ENCODE measurements around the gene SYT1.

The SYT1 gene

DNA sequence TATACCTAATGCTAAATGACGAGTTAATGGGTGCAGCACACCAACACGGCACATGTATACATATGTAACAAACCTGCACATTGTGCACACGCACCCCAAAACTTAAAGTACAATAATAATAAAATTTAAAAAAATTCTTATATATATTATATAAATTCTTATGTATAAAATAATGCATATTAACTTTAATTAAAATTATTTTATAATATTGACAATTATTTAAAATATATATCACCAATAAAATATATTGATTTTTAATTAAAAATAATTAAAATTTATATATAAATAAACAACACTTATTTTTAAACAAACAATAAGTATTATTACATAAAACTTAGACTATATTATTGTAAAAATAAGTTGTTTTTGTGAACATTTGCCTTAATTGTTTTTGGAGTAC is 188.8 kb downstream of the SYT1 start:
- no peak overlapping the region for H3K4me3 ChIP-seq (ENCODE audit: low read length)
- DNase-seq (ENCODE audit: low read depth): no peak
- TF ChIP-seq, protein P1, sequence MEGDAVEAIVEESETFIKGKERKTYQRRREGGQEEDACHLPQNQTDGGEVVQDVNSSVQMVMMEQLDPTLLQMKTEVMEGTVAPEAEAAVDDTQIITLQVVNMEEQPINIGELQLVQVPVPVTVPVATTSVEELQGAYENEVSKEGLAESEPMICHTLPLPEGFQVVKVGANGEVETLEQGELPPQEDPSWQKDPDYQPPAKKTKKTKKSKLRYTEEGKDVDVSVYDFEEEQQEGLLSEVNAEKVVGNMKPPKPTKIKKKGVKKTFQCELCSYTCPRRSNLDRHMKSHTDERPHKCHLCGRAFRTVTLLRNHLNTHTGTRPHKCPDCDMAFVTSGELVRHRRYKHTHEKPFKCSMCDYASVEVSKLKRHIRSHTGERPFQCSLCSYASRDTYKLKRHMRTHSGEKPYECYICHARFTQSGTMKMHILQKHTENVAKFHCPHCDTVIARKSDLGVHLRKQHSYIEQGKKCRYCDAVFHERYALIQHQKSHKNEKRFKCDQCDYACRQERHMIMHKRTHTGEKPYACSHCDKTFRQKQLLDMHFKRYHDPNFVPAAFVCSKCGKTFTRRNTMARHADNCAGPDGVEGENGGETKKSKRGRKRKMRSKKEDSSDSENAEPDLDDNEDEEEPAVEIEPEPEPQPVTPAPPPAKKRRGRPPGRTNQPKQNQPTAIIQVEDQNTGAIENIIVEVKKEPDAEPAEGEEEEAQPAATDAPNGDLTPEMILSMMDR (conservative IDR thresholded peaks at IDR 0.05; ENCODE audit: low read length): no peak

DNA sequence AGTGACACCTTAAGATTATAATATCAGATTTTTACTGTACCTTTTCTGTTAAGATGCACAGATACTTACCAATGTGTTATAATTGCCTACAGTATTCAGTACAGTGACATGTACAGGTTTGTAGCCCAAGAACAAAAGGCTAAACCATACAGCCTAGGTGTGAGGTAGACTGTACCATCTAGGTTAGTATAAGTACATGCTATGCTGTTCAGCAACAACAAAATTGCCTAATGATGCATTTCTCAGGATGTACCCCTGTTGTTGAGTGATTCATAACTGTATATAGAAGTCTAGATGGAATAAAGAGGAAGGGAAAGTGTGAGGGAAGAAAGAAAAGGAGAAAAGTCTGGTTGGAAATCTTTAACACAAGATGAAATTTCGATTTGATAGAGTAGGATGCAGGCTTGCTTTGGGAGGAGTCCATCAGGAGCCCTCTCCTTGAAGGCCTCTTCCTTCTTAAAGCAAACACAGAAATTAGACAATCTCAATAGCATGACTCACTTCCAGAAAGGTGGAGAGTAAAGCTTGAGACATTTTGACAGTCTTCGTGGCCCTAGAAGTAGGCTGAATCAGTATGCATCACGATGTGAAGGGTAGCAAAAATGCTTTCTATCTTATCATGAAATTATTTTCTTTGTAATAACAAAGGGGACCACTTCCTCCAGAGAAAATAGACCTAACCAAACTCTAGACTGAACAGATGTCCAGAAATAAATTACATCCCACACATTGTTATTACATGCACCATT is 191.5 kb downstream of the SYT1 start:
- DNase-seq (ENCODE audit: low read depth): no peak
- no peak overlapping the region for H3K4me3 ChIP-seq (ENCODE audit: low read length)
- TF ChIP-seq, protein P1 (conservative IDR thresholded peaks at IDR 0.05; ENCODE audit: low read length): no peak

DNA sequence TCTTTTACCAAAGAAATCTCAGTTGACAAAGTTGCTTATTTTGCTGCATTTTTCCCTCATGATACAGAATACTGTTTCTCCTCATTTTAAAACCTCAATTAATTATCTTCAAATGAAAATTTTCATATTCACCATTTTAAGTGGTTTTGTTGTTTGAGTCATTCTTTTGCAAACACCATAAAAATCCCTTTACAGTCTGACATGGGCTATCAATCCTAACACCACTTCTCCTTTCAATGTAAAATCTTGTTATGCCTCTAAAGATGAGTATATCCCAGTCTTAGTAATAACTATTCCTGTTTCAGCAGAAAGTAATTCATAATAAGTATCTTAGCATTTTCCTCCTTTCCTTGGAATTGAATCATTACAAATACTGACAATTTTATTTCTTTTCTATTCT is 192.2 kb downstream of the SYT1 start:
- no peak for DNase-seq (ENCODE audit: low read depth)
- no peak overlapping the region for H3K4me3 ChIP-seq (ENCODE audit: low read length)
- TF ChIP-seq, protein P1 (conservative IDR thresholded peaks at IDR 0.05; ENCODE audit: low read length): no peak

DNA sequence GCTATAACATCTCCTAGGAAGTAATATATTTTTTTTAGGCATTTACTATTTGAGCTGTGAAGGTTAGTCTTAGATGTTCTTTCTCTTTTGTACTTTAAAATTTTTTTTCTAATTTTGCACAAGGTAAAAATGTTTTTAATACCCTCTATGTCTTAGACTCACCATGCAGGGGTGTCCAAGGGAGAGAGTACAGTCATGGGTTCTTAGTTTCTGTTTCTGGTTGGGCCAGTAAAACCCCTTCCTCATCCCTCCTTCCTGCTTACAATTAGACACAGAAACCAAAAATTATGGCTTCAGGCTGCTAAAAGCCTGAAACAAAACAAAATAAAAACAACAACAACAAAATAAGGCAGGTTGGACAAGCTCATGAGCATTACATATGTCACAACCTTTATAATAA is 193.0 kb downstream of the SYT1 start:
- H3K4me3 ChIP-seq (ENCODE audit: low read length): no peak overlapping the region
- no peak for DNase-seq (ENCODE audit: low read depth)
- TF ChIP-seq, protein P1 (conservative IDR thresholded peaks at IDR 0.05; ENCODE audit: low read length): no peak

DNA sequence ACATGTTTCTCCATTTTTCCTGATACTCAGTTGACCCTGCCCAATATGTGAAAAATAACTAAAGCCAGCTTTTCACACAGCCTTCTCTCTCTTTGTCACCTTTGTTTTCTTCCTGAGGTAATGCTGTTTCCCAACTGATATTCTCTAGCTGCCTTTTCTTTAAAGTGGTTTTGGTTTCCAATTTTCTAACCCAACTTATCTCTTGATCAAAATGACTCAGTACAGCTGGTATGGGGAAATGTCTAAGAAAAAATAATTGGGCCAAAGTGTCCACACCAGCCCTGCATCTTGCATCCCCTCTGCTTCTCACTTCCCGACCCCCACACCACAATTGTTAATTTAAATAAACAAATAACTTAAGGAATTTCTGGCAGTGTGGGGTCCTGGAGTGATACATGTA is 193.8 kb downstream of the SYT1 start:
- TF ChIP-seq, protein P1 (conservative IDR thresholded peaks at IDR 0.05; ENCODE audit: low read length): no peak
- no peak overlapping the region for H3K4me3 ChIP-seq (ENCODE audit: low read length)
- DNase-seq (ENCODE audit: low read depth): no peak

DNA sequence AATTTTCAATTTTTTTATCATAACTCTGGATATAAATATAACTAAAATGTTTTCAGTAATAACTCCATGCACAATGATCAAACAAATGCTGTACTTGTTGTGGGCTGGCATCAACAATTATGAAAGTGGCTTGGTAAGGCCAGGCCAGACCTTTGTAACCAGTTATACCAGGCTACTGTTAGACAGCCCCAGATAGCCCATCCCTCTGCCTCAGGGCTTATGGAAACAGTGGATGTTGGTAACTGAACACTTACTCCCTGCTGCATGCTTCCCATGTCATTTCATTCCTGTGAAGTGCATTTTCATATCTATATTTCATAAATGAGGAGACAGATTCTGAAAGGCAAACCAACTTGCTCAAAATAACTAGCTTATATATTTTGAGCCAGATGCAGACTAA is 195.0 kb downstream of the SYT1 start:
- TF ChIP-seq, protein P1 (conservative IDR thresholded peaks at IDR 0.05; ENCODE audit: low read length): no peak
- no peak for DNase-seq (ENCODE audit: low read depth)
- no peak overlapping the region for H3K4me3 ChIP-seq (ENCODE audit: low read length)

DNA sequence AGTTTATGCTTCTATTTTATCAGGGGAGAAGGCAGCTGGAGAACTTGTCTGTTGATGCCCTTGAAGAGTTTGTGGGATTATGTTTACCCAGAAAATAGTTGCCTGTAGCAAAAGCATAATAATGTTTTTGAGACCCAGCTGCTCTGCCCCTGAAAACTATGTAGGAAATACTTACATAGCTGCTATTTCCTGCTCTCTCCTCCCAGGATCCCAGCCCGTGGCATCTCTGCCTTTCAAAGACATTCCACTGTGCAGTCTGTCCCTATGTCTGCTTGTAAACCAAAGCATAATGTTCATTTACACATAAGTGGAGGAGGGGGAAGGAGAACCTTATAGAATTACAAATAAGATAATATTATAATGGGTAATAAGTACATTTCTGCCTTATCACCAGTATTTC is 198.7 kb downstream of the SYT1 start:
- DNase-seq (ENCODE audit: low read depth): no peak
- TF ChIP-seq, protein P1 (conservative IDR thresholded peaks at IDR 0.05; ENCODE audit: low read length): no peak
- H3K4me3 ChIP-seq (ENCODE audit: low read length): no peak overlapping the region

Measured in AG10803 (cell line).